Upper lobe of right lung (tissue), 1 donor: ENCODE results near the gene P3H2. TPM values are rescaled to one million over a fixed set of nuclear protein-coding genes. Genes with fewer than 3 reads are reported as not detected.

Experiments
- ATAC-seq: fragments of 200-7000 bp; cut with Tn5 transposase; one replicate; pipeline ENCODE4 v1.9.1; 2020; ENCODE audit warnings: mild to moderate bottlenecking, moderate library complexity
- DNase-seq: peaks from one replicate; pipeline ENCODE4 v3.0.0-alpha.2; 2020
- H3K27ac ChIP-seq: fragments of 200-600 bp; one replicate; pipeline ENCODE4 v1.8.0; 2022
- H3K27me3 ChIP-seq: fragments of 200-600 bp; one replicate; pipeline ENCODE4 v1.8.0; 2022; ENCODE audit warnings: mild to moderate bottlenecking
- H3K36me3 ChIP-seq: fragments of 200-600 bp; one replicate; pipeline ENCODE4 v1.8.0; 2022
- H3K4me1 ChIP-seq: fragments of 200-600 bp; one replicate; pipeline ENCODE4 v1.8.0; 2022
- H3K4me3 ChIP-seq: fragments of 200-600 bp; one replicate; pipeline ENCODE4 v1.8.0; 2022; ENCODE audit warnings: mild to moderate bottlenecking
- H3K9me3 ChIP-seq: fragments of 200-600 bp; one replicate; pipeline ENCODE4 v1.8.0; 2022
- CTCF ChIP-seq: fragments of 200-600 bp; IDR thresholded peaks from one replicate; pipeline ENCODE4 v1.8.0; 2022; ENCODE audit warnings: antibody characterized with exemption
- intact Hi-C: fragments of 100-400 bp; cut with DNase I; formaldehyde crosslinking; loops from one replicate; pipeline ENCODE4 v1.11.0; 2022
- total RNA-seq: library from RNA; stranded (reverse); fragmentation: NEBNext Ultra II Directional; extraction: Animal tissue kit (Norgen Biotek cat#: 25700); gene quantifications from one replicate; pipeline ENCODE4 v1.2.1, GENCODE V29; 2021
- donor health status: DM: no; HTN: yes; CAD: no; lungs with severe emphysema.

Gene P3H2
- total RNA-seq, 1 donor from 2014 or later = 79.0 TPM

DNA sequence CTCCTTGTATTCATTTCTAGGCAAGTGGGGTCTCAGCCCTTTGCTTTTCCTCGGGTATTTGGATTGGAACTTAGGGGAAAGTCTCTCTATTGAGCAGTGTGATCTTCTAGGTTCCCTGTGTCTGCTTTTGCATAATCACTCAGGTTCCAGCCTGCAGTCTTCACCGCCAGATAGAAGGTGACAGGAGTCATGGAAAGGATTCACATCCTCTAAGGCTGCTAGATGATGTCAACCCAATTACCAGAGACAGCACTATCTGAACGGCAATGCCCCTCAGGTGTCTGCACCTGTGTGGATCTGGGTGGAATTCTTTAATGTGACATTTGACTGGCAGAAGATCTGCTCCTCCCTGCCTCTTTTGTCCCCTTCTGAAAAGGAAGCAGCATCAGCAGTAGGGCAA lies 177.7 kb downstream of the P3H2 start:
- DNase-seq (no peak), ATAC-seq (no peak)
- no peaks in the 10 kb centered on the region for H3K36me3 ChIP-seq
- no peak for TF ChIP-seq CTCF
- intact Hi-C loops = no loop called here
- no peaks in the 10 kb centered on the region for H3K4me1 ChIP-seq
- no peaks in the 10 kb centered on the region for H3K9me3 ChIP-seq
- no peaks in the 10 kb centered on the region for H3K27me3 ChIP-seq
- H3K27ac ChIP-seq = no peak overlapping the region
- no peak overlapping the region for H3K4me3 ChIP-seq

DNA sequence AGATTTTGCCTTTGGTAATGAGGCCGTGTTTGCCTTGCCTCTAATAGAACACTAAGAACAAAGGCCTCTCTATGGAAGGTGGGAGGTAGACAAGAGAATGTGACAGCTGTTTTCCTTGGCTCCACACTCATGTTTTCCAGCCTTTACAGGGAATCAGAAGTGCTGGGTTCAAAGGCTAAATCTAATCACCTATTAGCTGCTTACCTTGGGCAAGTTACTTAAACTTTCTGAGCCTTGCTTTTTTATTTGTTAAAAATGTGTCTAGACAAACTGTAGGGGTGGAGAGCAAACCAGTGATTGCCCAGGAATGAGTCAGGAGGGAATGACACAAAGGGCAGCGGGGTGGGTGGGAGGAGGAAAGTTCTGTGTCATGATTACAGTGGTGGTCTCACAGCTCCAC lies 179.0 kb downstream of the P3H2 start:
- Histone ChIP-seq H3K36me3 (no peaks in the 10 kb centered on the region), H3K4me1 (no peaks in the 10 kb centered on the region), H3K4me3 (no peak overlapping the region), H3K9me3 (no peaks in the 10 kb centered on the region), H3K27me3 (no peaks in the 10 kb centered on the region), H3K27ac (no peak overlapping the region)
- DNase-seq = no peak
- no peak for ATAC-seq
- intact Hi-C loops = no loop called here
- TF ChIP-seq CTCF = no peak

- Histone ChIP-seq H3K4me3 (no peak overlapping the region), H3K4me1 (no peaks in the 10 kb centered on the region), H3K27me3 (no peaks in the 10 kb centered on the region), H3K9me3 (no peaks in the 10 kb centered on the region), H3K36me3 (no peaks in the 10 kb centered on the region), H3K27ac (no peak overlapping the region)
- TF ChIP-seq CTCF = no peak
- ATAC-seq (no peak), DNase-seq (no peak)
- intact Hi-C loops = no loop called here
These were observed 179.6 kb downstream of the P3H2 start for GRCh38 chr3:189941125-189941524.

DNA sequence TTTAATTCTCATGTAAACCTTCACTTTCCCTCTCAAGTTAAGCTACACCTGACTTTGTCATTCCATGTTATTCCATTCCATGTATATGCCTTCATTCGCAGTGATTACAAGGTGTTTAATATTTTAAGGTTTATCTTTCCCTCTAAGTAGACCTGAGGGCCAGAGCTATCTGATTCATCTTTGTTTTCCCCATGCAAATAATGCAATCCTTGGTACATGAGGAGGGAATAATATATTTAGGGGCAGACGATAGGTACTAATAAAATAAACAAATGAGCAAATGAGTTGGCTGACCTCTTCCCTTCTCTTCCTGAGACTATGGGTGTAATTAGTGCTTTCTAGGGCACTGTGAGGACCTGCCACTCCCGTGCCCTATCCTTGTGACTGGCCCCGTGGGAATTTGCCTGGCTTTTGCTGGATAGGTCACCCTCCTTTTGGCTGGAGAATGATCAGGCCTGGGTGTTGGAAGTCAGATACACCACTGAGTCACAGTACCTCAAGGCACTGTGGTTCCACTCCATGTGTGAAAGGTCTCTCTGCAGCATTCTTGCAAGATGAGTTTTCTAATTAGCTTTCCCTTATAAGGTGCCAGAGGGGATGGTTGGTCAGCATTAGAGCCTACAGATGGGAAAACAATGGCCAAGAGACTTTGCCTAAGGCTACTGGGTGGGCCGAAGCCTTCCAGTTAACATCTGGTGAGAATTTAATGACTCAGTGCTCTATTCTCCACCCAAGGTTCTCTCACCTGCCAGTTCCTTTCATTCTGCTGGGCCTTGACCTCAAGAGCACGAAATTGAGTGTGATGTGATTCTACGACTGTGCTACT lies 183.2 kb downstream of the P3H2 start:
- intact Hi-C loops = no loop called here
- Histone ChIP-seq H3K36me3 (no peaks in the 10 kb centered on the region), H3K27ac (no peak overlapping the region), H3K4me1 (no peaks in the 10 kb centered on the region), H3K4me3 (no peak overlapping the region), H3K9me3 (no peaks in the 10 kb centered on the region), H3K27me3 (no peaks in the 10 kb centered on the region)
- DNase-seq (no peak), ATAC-seq (no peak)
- no peak for TF ChIP-seq CTCF

- no peaks in the 10 kb centered on the region for H3K4me1 ChIP-seq
- TF ChIP-seq CTCF = no peak
- DNase-seq (no peak), ATAC-seq (no peak)
- H3K27ac ChIP-seq = no peak overlapping the region
- no peaks in the 10 kb centered on the region for H3K27me3 ChIP-seq
- intact Hi-C loops = no loop called here
- no peak overlapping the region for H3K4me3 ChIP-seq
- no peaks in the 10 kb centered on the region for H3K9me3 ChIP-seq
- H3K36me3 ChIP-seq = no peaks in the 10 kb centered on the region
These were observed 184.3 kb downstream of the P3H2 start for GRCh38 chr3:189936201-189936945.
